WTC11 (cell line): ENCODE measurements around the gene FMO2.

Experiments
- ESRRA ChIP-seq: sonication (generic); formaldehyde crosslinking; IDR thresholded peaks from 2 replicates; pipeline ENCODE4 v1.8.1; 2022; ENCODE audit warnings: mild to moderate bottlenecking, missing genetic modification reagents, borderline replicate concordance
- ETV6 ChIP-seq: sonication (generic); formaldehyde crosslinking; IDR thresholded peaks from 2 replicates; pipeline ENCODE4 v1.8.1; 2022; ENCODE audit warnings: mild to moderate bottlenecking, missing genetic modification reagents
- FOXJ3 ChIP-seq: sonication (generic); formaldehyde crosslinking; IDR thresholded peaks from 2 replicates; pipeline ENCODE4 v1.9.0; 2021; ENCODE audit warnings: missing genetic modification reagents, mild to moderate bottlenecking, borderline replicate concordance
- MYBL2 ChIP-seq: sonication (generic); formaldehyde crosslinking; IDR thresholded peaks from 2 replicates; pipeline ENCODE4 v1.8.1; 2023; ENCODE audit warnings: mild to moderate bottlenecking, moderate library complexity, missing genetic modification reagents
- NFYB ChIP-seq: sonication (generic); formaldehyde crosslinking; conservative IDR thresholded peaks from 2 replicates; pipeline ENCODE4 v1.8.0; 2022; ENCODE audit warnings: low read depth, missing genetic modification reagents
- TCF7 ChIP-seq: sonication (generic); formaldehyde crosslinking; IDR thresholded peaks from 2 replicates; pipeline ENCODE4 v1.8.0; 2022; ENCODE audit warnings: mild to moderate bottlenecking, low read depth, missing genetic modification reagents, moderate library complexity
- ZNF263 ChIP-seq: sonication (generic); formaldehyde crosslinking; IDR thresholded peaks from 2 replicates; pipeline ENCODE4 v1.8.1; 2022; ENCODE audit warnings: low read depth, mild to moderate bottlenecking, moderate library complexity, missing genetic modification reagents
- TF ChIP-seq, protein P1 (sequence below): fragments of 200-600 bp; IDR thresholded peaks from 2 replicates; pipeline ENCODE4 v1.8.0; 2022; ENCODE audit warnings: antibody characterized with exemption
- TF ChIP-seq, protein P2 (sequence below): sonication (generic); formaldehyde crosslinking; IDR thresholded peaks from 2 replicates; pipeline ENCODE4 v1.8.0; 2023; ENCODE audit warnings: mild to moderate bottlenecking, missing genetic modification reagents
- TF ChIP-seq, protein P3 (sequence below): sonication (generic); formaldehyde crosslinking; IDR thresholded peaks from 2 replicates; pipeline ENCODE4 v1.8.0; 2023; ENCODE audit warnings: missing genetic modification reagents
- TF ChIP-seq, protein P4 (sequence below): sonication (generic); formaldehyde crosslinking; IDR thresholded peaks from 2 replicates; pipeline ENCODE4 v1.8.1; 2023; ENCODE audit warnings: mild to moderate bottlenecking, missing genetic modification reagents, moderate library complexity
- TF ChIP-seq, protein P5 (sequence below): sonication (generic); formaldehyde crosslinking; IDR thresholded peaks from 2 replicates; pipeline ENCODE4 v1.8.0; 2022; ENCODE audit warnings: mild to moderate bottlenecking, missing genetic modification reagents
- TF ChIP-seq, protein P6 (sequence below): sonication (generic); formaldehyde crosslinking; IDR thresholded peaks from 2 replicates; pipeline ENCODE4 v1.8.1; 2022; ENCODE audit warnings: low read depth, missing genetic modification reagents, borderline replicate concordance
- TF ChIP-seq, protein P7 (sequence below): sonication (generic); formaldehyde crosslinking; IDR thresholded peaks from 2 replicates; pipeline ENCODE4 v1.8.1; 2023; ENCODE audit warnings: mild to moderate bottlenecking, missing genetic modification reagents

DNA sequence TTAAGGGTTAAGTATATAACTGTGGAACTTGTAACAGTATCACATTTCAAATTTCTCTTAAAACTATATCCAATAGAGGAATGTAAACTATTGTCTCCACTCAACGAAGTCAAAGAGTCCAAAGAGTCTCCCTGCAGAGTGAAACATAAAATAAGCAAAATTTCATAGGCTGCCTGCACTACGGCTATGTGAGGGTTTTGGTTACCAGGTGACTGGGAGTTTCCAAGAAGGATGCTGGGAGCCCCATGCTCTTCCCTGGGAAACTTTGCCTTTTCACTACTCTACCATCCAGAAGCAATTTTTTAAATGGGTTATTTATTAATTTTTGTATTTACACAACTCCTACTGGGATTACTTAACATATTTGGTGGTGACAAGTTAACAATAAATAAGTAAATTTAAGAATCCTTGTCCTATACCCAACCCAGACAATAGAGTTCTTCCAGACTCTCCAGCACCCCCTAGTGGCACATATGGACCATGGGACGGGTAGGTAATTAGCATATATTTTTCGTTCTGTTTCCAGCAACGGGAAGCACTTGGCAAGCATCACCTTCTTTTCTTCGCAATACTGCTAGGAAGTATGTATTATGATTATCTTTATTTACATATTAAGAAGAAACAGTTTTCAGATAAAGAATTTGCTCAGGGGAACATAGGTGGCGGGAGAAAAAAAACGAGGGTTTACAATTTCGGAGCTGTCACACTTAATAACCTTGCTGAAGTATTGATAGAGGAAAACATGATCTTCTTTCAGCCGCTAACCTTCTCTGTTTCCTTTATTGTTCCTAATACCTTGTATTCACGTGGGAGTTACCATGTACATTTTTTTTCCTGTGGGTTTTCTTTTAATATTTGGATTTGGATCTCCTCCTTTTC is 3.5 kb downstream of the FMO2 start:
- TF ChIP-seq ZNF263, result no peak
- no peak for TF ChIP-seq NFYB
- TF ChIP-seq, protein P1, sequence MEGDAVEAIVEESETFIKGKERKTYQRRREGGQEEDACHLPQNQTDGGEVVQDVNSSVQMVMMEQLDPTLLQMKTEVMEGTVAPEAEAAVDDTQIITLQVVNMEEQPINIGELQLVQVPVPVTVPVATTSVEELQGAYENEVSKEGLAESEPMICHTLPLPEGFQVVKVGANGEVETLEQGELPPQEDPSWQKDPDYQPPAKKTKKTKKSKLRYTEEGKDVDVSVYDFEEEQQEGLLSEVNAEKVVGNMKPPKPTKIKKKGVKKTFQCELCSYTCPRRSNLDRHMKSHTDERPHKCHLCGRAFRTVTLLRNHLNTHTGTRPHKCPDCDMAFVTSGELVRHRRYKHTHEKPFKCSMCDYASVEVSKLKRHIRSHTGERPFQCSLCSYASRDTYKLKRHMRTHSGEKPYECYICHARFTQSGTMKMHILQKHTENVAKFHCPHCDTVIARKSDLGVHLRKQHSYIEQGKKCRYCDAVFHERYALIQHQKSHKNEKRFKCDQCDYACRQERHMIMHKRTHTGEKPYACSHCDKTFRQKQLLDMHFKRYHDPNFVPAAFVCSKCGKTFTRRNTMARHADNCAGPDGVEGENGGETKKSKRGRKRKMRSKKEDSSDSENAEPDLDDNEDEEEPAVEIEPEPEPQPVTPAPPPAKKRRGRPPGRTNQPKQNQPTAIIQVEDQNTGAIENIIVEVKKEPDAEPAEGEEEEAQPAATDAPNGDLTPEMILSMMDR, result peak; percentile 82
- TF ChIP-seq, protein P2, sequence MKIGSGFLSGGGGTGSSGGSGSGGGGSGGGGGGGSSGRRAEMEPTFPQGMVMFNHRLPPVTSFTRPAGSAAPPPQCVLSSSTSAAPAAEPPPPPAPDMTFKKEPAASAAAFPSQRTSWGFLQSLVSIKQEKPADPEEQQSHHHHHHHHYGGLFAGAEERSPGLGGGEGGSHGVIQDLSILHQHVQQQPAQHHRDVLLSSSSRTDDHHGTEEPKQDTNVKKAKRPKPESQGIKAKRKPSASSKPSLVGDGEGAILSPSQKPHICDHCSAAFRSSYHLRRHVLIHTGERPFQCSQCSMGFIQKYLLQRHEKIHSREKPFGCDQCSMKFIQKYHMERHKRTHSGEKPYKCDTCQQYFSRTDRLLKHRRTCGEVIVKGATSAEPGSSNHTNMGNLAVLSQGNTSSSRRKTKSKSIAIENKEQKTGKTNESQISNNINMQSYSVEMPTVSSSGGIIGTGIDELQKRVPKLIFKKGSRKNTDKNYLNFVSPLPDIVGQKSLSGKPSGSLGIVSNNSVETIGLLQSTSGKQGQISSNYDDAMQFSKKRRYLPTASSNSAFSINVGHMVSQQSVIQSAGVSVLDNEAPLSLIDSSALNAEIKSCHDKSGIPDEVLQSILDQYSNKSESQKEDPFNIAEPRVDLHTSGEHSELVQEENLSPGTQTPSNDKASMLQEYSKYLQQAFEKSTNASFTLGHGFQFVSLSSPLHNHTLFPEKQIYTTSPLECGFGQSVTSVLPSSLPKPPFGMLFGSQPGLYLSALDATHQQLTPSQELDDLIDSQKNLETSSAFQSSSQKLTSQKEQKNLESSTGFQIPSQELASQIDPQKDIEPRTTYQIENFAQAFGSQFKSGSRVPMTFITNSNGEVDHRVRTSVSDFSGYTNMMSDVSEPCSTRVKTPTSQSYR, result no peak
- TF ChIP-seq, protein P3, sequence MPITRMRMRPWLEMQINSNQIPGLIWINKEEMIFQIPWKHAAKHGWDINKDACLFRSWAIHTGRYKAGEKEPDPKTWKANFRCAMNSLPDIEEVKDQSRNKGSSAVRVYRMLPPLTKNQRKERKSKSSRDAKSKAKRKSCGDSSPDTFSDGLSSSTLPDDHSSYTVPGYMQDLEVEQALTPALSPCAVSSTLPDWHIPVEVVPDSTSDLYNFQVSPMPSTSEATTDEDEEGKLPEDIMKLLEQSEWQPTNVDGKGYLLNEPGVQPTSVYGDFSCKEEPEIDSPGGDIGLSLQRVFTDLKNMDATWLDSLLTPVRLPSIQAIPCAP (CRISPR knock-in tag), result no peak
- TF ChIP-seq, protein P4, sequence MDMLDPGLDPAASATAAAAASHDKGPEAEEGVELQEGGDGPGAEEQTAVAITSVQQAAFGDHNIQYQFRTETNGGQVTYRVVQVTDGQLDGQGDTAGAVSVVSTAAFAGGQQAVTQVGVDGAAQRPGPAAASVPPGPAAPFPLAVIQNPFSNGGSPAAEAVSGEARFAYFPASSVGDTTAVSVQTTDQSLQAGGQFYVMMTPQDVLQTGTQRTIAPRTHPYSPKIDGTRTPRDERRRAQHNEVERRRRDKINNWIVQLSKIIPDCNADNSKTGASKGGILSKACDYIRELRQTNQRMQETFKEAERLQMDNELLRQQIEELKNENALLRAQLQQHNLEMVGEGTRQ (CRISPR knock-in tag), result no peak
- TF ChIP-seq, protein P5, sequence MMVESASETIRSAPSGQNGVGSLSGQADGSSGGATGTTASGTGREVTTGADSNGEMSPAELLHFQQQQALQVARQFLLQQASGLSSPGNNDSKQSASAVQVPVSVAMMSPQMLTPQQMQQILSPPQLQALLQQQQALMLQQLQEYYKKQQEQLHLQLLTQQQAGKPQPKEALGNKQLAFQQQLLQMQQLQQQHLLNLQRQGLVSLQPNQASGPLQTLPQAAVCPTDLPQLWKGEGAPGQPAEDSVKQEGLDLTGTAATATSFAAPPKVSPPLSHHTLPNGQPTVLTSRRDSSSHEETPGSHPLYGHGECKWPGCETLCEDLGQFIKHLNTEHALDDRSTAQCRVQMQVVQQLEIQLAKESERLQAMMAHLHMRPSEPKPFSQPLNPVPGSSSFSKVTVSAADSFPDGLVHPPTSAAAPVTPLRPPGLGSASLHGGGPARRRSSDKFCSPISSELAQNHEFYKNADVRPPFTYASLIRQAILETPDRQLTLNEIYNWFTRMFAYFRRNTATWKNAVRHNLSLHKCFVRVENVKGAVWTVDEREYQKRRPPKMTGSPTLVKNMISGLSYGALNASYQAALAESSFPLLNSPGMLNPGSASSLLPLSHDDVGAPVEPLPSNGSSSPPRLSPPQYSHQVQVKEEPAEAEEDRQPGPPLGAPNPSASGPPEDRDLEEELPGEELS, result no peak
- TF ChIP-seq, protein P6, sequence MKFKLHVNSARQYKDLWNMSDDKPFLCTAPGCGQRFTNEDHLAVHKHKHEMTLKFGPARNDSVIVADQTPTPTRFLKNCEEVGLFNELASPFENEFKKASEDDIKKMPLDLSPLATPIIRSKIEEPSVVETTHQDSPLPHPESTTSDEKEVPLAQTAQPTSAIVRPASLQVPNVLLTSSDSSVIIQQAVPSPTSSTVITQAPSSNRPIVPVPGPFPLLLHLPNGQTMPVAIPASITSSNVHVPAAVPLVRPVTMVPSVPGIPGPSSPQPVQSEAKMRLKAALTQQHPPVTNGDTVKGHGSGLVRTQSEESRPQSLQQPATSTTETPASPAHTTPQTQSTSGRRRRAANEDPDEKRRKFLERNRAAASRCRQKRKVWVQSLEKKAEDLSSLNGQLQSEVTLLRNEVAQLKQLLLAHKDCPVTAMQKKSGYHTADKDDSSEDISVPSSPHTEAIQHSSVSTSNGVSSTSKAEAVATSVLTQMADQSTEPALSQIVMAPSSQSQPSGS (CRISPR knock-in tag), result no peak
- TF ChIP-seq, protein P7, sequence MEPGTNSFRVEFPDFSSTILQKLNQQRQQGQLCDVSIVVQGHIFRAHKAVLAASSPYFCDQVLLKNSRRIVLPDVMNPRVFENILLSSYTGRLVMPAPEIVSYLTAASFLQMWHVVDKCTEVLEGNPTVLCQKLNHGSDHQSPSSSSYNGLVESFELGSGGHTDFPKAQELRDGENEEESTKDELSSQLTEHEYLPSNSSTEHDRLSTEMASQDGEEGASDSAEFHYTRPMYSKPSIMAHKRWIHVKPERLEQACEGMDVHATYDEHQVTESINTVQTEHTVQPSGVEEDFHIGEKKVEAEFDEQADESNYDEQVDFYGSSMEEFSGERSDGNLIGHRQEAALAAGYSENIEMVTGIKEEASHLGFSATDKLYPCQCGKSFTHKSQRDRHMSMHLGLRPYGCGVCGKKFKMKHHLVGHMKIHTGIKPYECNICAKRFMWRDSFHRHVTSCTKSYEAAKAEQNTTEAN (CRISPR knock-in tag), result no peak
- TF ChIP-seq FOXJ3, result no peak
- TF ChIP-seq TCF7 (CRISPR knock-in tag), result no peak
- TF ChIP-seq MYBL2 (CRISPR knock-in tag), result no peak
- no peak for TF ChIP-seq ETV6 (CRISPR knock-in tag)
- TF ChIP-seq ESRRA (CRISPR knock-in tag), result no peak
